AG09319 (cell line): ENCODE results near the gene CCDC121.

ENCODE experiments used
- DNase-seq: peaks from one replicate; pipeline ENCODE4 v3.0.0-alpha.2; 2010; ENCODE audit warnings: low read depth; ENCODE audit errors: extremely low read depth
- TF ChIP-seq, protein P1 (sequence below): IDR thresholded peaks from 2 replicates; pipeline ENCODE4 v1.5.1; 2011; ENCODE audit warnings: low read depth, mild to moderate bottlenecking, inconsistent platforms, low read length, moderate library complexity

Gene CCDC121

DNA sequence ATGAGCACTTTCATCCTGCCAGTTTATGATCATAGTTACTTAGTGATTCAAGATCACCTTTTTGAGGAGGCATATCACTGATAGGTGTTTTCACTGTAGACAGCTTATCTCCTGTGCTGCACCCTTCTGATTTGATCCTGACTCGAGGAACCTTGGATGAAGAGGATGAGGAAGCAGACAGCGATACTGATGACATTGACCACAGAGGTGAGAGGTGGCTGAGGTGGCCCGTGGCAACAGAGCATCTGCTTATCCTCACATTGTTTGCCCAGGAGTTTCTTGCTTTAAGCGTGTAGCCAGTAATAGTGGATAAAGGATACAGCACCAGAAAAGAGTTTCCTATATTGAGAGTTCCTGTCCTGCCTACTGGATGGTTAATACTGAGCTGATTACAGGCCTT, 18.9 kb upstream of the CCDC121 start:
- DNase-seq = no peak
- TF ChIP-seq, protein P1, sequence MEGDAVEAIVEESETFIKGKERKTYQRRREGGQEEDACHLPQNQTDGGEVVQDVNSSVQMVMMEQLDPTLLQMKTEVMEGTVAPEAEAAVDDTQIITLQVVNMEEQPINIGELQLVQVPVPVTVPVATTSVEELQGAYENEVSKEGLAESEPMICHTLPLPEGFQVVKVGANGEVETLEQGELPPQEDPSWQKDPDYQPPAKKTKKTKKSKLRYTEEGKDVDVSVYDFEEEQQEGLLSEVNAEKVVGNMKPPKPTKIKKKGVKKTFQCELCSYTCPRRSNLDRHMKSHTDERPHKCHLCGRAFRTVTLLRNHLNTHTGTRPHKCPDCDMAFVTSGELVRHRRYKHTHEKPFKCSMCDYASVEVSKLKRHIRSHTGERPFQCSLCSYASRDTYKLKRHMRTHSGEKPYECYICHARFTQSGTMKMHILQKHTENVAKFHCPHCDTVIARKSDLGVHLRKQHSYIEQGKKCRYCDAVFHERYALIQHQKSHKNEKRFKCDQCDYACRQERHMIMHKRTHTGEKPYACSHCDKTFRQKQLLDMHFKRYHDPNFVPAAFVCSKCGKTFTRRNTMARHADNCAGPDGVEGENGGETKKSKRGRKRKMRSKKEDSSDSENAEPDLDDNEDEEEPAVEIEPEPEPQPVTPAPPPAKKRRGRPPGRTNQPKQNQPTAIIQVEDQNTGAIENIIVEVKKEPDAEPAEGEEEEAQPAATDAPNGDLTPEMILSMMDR = no peak

DNA sequence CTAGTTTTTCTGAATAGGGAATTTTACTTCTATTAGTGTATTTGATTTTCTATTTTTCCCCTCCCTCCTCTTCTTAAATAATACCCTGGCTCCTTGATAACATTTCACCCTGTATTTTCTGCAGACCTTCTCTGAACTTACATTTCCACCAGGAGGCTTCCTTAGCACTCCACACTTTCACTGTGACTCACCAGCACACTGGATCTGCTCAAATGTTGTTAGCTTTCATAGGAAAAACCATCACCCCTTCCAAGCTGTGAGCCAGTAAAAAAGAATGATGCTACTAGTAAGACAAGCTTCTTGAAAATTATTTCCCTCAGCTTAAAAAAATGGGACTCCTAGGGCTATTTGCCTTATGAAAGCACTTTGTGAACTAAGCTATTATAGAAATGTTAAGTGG, 18.5 kb upstream of the CCDC121 start:
- TF ChIP-seq, protein P1 = no peak
- no peak for DNase-seq

DNA sequence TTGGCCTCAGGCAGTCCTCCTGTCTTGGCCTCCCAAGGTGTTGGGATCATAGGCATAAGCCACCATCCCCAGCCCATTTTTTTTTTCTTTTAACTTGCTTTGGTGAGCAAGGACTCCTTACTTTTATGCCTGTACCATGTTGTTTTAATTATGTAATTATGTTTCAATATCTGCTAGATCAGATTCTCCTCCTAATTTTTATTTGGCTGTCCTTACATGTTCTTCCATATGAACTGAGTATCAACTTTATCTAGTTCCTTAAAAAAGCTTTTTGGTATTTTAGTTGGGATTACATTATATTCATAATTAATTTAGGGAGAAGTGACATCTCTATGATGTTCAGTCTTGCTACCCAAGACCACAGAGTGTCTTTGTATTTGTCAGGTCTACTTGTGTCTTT, 16.4 kb upstream of the CCDC121 start:
- DNase-seq = no peak
- TF ChIP-seq, protein P1 = no peak

DNA sequence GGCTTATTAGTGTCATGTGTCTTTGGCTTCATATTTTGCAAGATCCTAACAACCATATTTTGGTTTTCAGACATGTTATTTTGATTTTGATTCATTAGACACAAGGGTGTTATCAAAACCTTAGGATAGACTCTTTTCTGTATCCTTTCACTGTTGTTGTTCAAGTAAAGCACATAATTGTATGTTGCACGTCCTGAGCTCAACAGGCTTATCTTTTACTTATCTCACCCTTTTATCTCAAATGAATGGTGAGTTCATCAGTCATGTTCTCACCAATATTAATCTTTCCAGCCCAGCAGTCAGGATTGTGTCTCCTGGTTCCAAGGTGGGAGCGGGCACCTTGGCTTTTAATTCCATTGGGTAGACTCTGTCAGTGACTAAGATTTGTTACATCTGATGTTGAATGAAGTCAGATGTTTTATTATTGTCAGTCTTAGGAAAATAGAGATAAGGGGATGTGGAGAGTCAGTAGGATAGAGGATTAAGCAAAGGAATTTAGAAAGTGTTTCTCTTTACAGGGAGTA, 12.0 kb upstream of the CCDC121 start:
- TF ChIP-seq, protein P1 = no peak

DNA sequence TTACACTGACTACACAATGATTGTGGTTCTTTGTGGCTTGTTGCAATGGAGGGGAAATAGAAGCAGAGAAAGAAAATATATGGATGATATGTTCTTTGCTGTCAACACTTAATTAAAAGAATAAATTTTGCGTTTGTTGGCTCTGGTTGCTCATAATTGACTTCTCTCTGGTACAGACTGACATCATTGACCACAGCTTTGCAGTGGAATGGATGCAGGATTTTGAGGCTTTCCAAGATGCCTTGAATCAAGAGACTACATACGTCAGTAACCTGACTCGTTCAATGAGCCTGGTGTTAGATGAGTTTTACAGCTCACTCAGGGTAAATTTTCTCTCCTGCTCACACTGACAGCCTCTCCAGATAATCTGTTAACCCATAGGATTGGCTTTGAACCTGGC, 9.9 kb upstream of the CCDC121 start:
- DNase-seq = no peak

More for the DNA sequence above, 12.0 kb upstream of the CCDC121 start:
- DNase-seq = no peak

DNA sequence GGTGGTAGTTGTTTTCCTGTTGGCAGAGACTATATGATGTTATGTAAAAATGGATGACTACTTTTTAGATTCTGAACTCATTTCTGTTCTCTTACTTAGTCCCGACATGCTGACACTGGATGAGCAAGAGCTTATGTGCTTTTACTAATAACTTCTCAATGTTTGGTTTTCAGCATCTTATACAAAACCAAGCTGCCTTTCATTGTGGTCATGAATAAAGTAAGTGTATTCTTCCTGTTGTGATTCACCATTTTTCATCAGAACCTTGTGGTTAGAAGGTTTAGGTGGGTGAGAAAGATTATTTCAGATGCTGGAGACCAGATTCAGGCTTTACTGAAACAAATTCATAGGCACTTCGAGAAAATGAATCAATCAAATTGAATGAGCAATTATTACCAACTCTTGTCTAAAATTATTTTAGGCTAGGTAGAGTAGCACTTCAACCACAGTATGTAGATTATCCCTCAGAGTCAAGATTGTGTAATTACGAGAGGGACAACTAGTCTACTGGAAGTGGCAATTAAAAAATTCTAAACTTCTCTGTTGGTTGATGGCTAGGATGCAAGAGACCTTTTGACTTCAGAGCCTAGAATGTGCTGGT, 9.3 kb upstream of the CCDC121 start:
- no peak for DNase-seq
- TF ChIP-seq, protein P1 = no peak

More for the DNA sequence above, 9.9 kb upstream of the CCDC121 start:
- TF ChIP-seq, protein P1 = no peak

DNA sequence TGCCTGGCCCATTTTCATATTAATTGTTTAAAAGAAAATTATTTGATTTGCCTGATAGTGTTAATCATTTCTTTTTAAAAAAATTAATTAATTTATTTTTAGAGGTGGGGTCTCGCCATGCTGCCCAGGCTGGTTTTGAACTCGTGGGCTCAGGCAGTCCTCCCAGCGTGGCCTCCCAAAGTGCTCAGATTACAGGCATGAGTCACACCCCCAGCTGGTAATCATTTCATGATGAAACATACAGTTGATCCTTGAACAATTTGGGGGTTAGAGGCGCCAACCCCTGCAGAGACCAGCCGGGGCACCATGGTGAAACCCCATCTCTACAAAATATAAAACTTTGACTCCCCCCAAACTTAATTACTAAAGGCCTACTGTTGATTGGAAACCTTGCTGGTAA, 8.0 kb upstream of the CCDC121 start:
- TF ChIP-seq, protein P1 = no peak

More for the DNA sequence above, 8.0 kb upstream of the CCDC121 start:
- no peak for DNase-seq
